Mucosa of rectum (tissue), 2 donors: ENCODE data around the gene LBR.
"Not testable (repeated sequence)": the region's sequence is repeated elsewhere in the genome, so short reads cannot be mapped to it uniquely, and the experiment has no call there.

Experiments
- H3K27ac ChIP-seq, 2 donors: one replicate each; pipeline ENCODE4 v1.7.0; 2013; ENCODE audit warnings: inconsistent platforms in 2 of 2, low read depth in 2 of 2, low read length in 2 of 2
- H3K27me3 ChIP-seq, 2 donors: one replicate each; pipeline ENCODE4 v1.7.0; 2013; ENCODE audit warnings: low read length in 2 of 2; ENCODE audit not compliant: control insufficient read depth in 2 of 2, insufficient read depth in 2 of 2
- H3K36me3 ChIP-seq, 2 donors: one replicate each; pipeline ENCODE4 v1.7.0; 2013; ENCODE audit warnings: low read length in 2 of 2; ENCODE audit not compliant: control insufficient read depth in 2 of 2, insufficient read depth in 2 of 2
- H3K4me1 ChIP-seq, 2 donors: one replicate each; pipeline ENCODE4 v1.7.0; 2013; ENCODE audit warnings: low read length in 2 of 2, mild to moderate bottlenecking in 1 of 2; ENCODE audit not compliant: control insufficient read depth in 2 of 2, insufficient read depth in 2 of 2
- H3K4me3 ChIP-seq, 2 donors: one replicate each; pipeline ENCODE4 v1.7.0; 2013; ENCODE audit warnings: low read length in 2 of 2
- H3K9ac ChIP-seq, 2 donors: one replicate each; pipeline ENCODE4 v1.7.0; 2013; ENCODE audit warnings: low read length in 2 of 2, low read depth in 1 of 2, mild to moderate bottlenecking in 1 of 2
- H3K9me3 ChIP-seq, 2 donors: one replicate each; pipeline ENCODE4 v1.7.0; 2013; ENCODE audit warnings: low read length in 2 of 2; ENCODE audit not compliant: control insufficient read depth in 2 of 2
- donor health status: healthy.
- donor health status: Normal muscosa, but diverticular disease.

Gene LBR

DNA sequence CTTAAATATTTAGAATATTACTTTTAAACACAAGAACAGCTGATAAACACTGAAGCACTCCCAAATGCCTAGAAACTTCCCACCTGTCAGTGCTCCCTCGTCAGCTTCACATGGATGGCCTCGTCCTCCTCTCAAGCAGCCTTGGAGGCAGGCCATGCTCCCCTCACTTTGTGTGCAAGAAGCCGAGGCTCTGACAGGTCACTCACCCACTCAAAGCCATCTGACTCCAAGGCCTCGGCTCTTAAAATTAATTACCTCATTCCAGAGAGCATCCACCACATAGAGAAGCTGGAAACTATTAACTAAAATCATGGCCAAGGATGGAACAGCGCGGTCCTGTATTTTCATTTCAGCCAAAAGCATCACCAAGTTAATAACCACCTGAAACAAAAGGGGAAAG, 17.8 kb downstream of the LBR start:
- no peaks in the 10 kb centered on the region for H3K27me3 ChIP-seq
- H3K4me1 ChIP-seq = peaks cover 0 to 5% of the 10 kb centered on the region in 2 donors
- no peaks in the 10 kb centered on the region for H3K9me3 ChIP-seq
- H3K4me3 ChIP-seq = no peak overlapping the region
- no peak overlapping the region for H3K9ac ChIP-seq
- H3K27ac ChIP-seq = no peak overlapping the region
- H3K36me3 ChIP-seq = peaks cover 50 to 75% of the 10 kb centered on the region in 2 donors

DNA sequence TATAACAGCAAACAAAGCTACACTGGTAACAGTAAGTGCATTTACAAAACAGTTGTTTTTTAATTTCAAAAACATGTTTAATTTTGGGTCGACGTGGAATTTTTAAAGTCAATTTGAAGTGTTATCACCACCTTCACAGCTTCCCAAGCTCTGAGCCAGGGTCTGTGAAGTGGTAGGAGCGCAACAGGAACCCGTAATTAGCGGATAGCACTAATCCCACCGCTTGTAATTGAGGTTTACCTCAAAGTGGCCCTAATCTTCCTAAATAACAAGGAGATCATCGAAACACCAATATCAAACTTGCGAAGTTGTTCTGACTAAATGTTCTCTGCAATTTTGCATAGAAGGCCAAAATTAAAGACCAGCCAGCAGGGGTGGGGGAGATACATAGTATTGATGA, 18.8 kb downstream of the LBR start:
- Histone ChIP-seq H3K9me3 (no peaks in the 10 kb centered on the region), H3K9ac (no peak overlapping the region), H3K4me1 (peaks cover 0 to 5% of the 10 kb centered on the region in 2 donors), H3K36me3 (peaks cover 44 to 74% of the 10 kb centered on the region in 2 donors), H3K27ac (no peak overlapping the region), H3K27me3 (no peaks in the 10 kb centered on the region), H3K4me3 (no peak overlapping the region)

GRCh38 chr1:225408249-225408648, 19.6 kb downstream of the LBR start:
- no peak overlapping the region for H3K4me3 ChIP-seq
- no peaks in the 10 kb centered on the region for H3K9me3 ChIP-seq
- peaks cover 0 to 3% of the 10 kb centered on the region in 2 donors for H3K4me1 ChIP-seq
- no peak overlapping the region for H3K27ac ChIP-seq
- H3K27me3 ChIP-seq = no peaks in the 10 kb centered on the region
- H3K9ac ChIP-seq = no peak overlapping the region
- peaks cover 48 to 75% of the 10 kb centered on the region in 2 donors for H3K36me3 ChIP-seq

DNA sequence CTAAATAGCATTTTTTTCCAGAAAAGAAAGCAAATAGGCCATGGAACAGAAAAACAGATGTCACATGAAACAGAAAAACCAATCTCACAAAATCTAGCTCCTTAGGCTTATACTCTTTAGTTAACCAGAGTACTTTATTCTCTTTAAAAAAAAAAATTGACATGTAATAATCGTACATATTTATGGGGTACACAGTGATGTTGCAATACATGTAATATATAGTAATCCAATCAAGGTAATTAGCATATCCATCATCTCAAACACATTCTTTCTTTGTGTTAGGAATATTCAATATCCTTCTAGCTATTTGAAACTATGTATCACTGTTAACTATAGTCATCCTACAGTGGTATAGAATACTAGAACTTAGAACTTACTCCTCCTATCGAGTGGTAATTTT, 20.1 kb downstream of the LBR start:
- H3K27me3 ChIP-seq = no peaks in the 10 kb centered on the region
- peaks cover 53 to 80% of the 10 kb centered on the region in 2 donors for H3K36me3 ChIP-seq
- no peaks in the 10 kb centered on the region for H3K9me3 ChIP-seq
- no peak overlapping the region for H3K27ac ChIP-seq
- no peak overlapping the region for H3K4me3 ChIP-seq
- no peak overlapping the region for H3K9ac ChIP-seq
- H3K4me1 ChIP-seq = peaks cover 0 to 3% of the 10 kb centered on the region in 2 donors

- no peak overlapping the region for H3K9ac ChIP-seq
- no peaks in the 10 kb centered on the region for H3K27me3 ChIP-seq
- peaks cover 0 to 3% of the 10 kb centered on the region in 2 donors for H3K4me1 ChIP-seq
- peaks cover 47 to 74% of the 10 kb centered on the region in 2 donors for H3K36me3 ChIP-seq
- H3K4me3 ChIP-seq = no peak overlapping the region
- no peaks in the 10 kb centered on the region for H3K9me3 ChIP-seq
- H3K27ac ChIP-seq = no peak overlapping the region
Measured at GRCh38 chr1:225406976-225407725, 20.7 kb downstream of the LBR start.

- Histone ChIP-seq H3K9me3 (no peaks in the 10 kb centered on the region), H3K4me1 (no peaks in the 10 kb centered on the region), H3K27me3 (no peaks in the 10 kb centered on the region), H3K36me3 (peaks cover 29 to 45% of the 10 kb centered on the region in 2 donors), H3K9ac (no peak overlapping the region), H3K4me3 (no peak overlapping the region), H3K27ac (no peak overlapping the region)
Measured at GRCh38 chr1:225400968-225401367, 26.9 kb downstream of the LBR start.

DNA sequence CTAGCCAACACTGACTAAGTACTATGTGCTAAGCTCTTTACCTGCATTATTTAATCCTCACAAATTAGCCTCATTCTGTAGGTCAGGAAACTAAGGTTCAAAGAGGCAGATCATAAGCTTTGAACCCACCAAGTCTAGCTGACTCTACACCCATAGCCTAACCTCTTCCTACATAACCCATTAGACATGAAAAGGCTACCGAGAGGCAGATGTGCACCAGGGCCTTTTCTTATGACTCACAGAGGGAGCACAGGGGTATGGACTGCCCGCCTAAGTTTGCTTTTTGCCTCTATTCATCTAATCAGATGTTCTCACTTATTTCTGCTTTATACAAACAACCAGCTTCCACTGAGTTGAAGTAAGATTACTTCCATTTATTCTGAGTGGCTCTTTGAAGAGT, 31.5 kb downstream of the LBR start:
- no peak overlapping the region for H3K4me3 ChIP-seq
- peaks cover 14 to 16% of the 10 kb centered on the region in 2 donors for H3K36me3 ChIP-seq
- H3K4me1 ChIP-seq = no peaks in the 10 kb centered on the region
- no peaks in the 10 kb centered on the region for H3K9me3 ChIP-seq
- H3K27me3 ChIP-seq = no peaks in the 10 kb centered on the region
- no peak overlapping the region for H3K27ac ChIP-seq
- no peak overlapping the region for H3K9ac ChIP-seq

DNA sequence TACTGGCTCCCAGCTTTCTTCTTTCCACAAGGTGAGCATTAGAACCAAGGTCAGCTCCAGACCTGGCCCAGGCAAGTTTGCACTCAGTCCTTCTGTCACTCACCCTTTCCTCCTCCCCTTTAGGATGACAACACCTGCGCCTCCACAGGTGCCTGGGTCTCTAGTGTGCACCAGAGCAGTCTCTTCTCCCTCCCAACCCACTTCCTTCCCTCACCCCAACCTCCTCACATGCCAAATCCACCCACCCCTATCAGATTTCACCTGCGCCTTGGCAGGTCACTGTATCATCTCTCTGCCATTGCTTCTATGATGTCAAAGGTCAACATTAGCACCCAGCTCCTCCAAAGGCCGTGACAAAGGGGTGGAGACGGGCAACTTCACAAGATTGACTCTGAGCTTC, 38.0 kb downstream of the LBR start:
- H3K27me3 ChIP-seq = no peaks in the 10 kb centered on the region
- H3K27ac ChIP-seq = no peak overlapping the region
- H3K9ac ChIP-seq = no peak overlapping the region
- H3K9me3 ChIP-seq = no peaks in the 10 kb centered on the region
- H3K4me3 ChIP-seq = no peak overlapping the region
- H3K36me3 ChIP-seq = no peaks in the 10 kb centered on the region
- H3K4me1 ChIP-seq = no peaks in the 10 kb centered on the region

GRCh38 chr1:225388372-225388771, 39.5 kb downstream of the LBR start:
- Histone ChIP-seq H3K27me3 (no peaks in the 10 kb centered on the region), H3K4me3 (no peak overlapping the region), H3K9ac (no peak overlapping the region), H3K9me3 (no peaks in the 10 kb centered on the region), H3K36me3 (no peaks in the 10 kb centered on the region), H3K4me1 (no peaks in the 10 kb centered on the region), H3K27ac (no peak overlapping the region)

DNA sequence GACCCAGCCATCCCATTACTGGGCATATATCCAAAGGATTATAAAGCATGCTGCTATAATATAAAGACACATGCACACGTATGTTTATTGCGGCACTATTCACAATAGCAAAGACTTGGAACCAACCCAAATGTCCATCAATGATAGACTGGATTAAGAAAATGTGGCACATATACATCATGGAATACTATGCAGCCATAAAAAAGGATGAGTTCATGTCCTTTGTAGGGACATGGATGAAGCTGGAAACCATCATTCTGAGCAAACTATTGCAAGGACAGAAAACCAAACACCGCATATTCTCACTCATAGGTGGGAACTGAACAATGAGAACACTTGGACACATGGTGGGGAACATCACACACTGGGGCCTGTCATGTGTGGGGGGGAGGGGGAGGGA, 41.0 kb downstream of the LBR start:
- not testable (repeated sequence) for H3K36me3 ChIP-seq, H3K27me3 ChIP-seq, H3K4me3 ChIP-seq, H3K27ac ChIP-seq, H3K9me3 ChIP-seq, H3K9ac ChIP-seq, H3K4me1 ChIP-seq
